Measurements from ENCODE around the gene AP2A2. TPM values are rescaled to one million over a fixed set of nuclear protein-coding genes. Genes with fewer than 3 reads are reported as not detected.

The AP2A2 gene
- total RNA-seq, 1 donor from 2014 or later, result 119 TPM

DNA sequence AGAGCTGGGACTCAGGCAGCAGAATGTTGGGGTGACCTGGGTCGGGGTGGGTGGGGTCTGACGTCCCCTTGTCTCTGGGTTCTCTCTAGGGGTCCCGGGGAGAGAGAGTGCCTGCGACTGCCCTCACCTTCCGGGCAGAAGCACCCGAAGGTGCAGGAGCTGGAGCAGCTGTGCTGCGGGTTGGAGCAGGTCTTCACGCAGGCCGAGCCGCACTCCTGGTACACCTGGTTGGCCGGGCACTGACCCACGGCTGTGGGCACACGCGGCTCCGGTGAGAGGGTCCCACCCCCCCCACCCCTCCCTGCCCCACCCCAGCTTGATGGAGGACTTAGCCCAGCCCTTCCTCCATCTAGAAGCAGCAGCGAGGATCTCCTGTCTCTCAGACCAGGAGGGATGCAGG, 104.4 kb downstream of the AP2A2 start:
- DNase-seq (ENCODE audit: low spot score), result no peak
- no peak for ATAC-seq
- intact Hi-C loops (cut with DNase I), result no loop called here

DNA sequence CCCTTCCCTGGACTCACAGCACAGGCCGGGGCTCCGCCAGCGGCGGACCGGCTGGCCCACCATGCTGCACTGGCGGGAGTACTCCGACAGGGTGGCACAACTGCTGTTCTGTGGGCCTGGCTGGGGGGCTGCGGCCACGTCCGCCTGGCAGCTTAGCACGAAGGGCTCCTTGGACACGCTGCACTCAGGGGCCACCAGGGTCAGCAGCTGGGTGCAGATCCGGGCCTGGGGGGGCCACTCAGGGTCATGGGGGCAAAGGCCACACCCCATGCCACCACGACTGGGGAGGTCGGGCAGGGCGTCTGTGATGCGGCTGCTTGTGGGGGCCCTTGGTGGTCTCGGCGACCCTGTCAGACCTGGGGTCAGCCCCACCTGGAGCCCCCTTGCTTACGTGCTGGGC, 104.9 kb downstream of the AP2A2 start:
- ATAC-seq (no peak), DNase-seq (ENCODE audit: low spot score) (no peak)
- intact Hi-C loops (cut with DNase I), result no loop called here

DNA sequence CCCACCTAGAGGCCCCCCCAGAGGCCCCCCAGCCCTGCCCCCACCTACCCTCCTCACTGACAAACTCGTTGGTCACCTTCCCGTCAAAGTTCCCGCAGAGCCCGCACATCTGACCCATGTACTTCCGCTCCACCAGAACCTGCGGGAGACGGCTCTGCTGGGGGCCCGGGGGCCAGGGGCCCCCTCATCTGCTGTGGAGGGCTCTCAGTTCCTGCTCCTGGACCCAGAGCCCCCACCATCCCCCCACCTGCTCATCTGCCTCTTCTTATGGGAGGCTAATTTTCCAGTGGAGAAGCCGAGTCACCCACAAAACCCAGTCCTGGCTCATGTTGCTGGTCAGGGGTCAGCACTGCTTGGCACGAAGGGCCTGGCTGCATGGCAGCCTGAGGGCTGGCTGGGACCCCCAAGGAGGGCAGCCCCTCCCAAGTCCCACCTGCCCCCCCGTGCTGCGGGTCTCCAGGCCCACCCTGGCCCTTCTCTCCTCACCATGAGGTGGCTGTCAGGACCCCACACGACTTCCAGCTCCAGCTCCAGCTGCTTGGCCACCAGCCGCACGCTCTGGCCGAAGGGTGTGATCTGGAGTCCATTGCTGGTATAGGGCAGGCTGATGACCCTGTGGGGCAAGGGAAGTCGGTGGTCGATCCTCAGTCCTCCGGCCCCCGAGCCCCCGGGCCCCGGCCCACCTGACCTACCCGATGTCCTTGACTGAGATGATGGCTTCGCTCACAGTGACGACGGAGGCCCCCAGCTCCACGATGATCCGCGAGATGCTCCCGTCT, 105.6 kb downstream of the AP2A2 start:
- ATAC-seq (no peak), DNase-seq (ENCODE audit: low spot score) (no peak)
- intact Hi-C loops (cut with DNase I), result no loop called here

DNA sequence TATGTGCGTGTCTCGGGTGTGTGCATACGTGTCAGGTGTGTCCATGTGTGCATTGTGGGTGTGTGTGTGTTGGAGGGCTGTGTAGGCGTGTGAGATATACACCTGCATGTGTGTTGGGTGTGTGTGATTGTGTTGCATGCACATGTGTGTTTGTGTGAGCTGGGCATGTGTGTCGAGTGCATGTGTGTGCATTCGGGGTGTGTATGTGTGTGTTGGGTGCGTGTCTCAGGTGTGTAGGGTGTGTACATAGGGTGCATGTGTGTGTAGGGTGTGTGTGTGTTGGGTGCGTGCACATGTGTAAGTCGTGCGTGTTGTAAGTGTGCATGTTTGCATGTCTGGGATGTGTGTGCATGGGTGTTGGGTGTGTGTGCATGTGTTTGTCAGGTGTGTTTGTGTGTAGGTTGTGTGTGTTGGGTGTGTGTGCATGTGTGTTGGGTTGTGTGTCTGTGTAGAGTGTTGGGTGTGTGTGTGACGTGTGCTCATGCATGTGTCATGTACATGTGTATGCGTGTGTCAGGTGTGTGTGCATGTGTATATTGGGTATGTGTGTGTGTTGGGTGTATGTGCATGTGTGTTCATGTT, 106.7 kb downstream of the AP2A2 start:
- DNase-seq (ENCODE audit: low spot score) (no peak), ATAC-seq (no peak)
- intact Hi-C loops (cut with DNase I), result no loop called here

DNA sequence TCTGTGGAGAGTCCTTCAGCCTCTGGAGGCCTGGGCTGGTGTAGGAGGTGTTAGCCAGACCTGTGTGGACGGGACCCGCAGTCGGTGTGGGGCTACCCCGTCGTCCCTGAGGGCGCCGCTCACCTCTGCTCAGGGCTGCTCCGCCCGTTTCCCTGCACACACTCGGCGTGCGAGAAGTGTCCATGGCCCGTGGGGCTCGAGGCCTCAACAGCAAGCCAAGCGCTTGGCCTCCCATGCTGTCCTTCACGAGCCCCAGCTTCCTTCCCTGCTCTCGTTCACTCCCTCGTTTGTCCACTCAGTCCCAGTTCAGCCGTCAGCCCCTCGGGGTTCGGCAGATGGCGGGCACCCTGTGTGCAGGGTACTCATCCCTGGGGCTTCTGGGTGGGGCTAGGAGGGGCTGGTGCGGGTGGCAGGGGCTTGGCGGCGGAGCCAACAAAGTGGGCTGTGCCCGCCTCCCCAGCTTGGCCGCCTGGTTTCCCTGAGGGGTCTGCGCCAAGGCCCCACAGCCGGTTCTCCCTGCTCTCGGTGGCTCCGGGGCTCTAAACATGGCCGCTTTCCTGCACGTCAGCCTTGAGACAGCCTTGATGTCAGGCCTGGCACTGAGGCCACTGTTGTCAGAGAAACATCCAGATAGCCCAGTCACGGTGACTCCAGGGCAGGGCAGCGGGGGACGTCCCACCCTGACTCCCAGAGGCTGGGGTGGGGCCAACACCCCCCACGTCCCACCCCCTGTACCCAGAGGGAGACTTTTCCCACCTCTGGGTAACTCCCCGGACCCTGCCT, 107.5 kb downstream of the AP2A2 start:
- ATAC-seq, result no peak
- intact Hi-C loops (cut with DNase I), result no loop called here
- DNase-seq (ENCODE audit: low spot score), result no peak

DNA sequence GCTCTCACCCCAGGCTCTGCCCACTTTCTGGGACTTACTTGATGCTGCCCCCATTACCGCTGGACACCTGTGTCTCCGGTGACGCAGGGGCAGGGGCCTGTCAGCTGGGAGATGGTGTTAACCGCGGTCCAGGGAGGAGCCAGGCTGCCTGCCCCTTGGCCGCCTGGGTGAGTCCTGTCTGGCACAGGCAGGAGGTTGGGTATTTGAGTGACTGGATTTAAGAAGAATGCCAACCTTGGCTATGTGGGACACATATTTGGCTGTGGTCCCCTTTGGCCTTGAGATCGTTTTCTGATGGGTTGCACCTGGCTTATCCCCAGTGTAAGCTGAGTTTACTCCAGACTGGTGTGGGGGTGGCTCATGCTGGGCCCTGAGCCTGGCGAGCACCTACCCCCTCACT, 108.3 kb downstream of the AP2A2 start:
- ATAC-seq, result no peak
- intact Hi-C loops (cut with DNase I), result no loop called here

DNA sequence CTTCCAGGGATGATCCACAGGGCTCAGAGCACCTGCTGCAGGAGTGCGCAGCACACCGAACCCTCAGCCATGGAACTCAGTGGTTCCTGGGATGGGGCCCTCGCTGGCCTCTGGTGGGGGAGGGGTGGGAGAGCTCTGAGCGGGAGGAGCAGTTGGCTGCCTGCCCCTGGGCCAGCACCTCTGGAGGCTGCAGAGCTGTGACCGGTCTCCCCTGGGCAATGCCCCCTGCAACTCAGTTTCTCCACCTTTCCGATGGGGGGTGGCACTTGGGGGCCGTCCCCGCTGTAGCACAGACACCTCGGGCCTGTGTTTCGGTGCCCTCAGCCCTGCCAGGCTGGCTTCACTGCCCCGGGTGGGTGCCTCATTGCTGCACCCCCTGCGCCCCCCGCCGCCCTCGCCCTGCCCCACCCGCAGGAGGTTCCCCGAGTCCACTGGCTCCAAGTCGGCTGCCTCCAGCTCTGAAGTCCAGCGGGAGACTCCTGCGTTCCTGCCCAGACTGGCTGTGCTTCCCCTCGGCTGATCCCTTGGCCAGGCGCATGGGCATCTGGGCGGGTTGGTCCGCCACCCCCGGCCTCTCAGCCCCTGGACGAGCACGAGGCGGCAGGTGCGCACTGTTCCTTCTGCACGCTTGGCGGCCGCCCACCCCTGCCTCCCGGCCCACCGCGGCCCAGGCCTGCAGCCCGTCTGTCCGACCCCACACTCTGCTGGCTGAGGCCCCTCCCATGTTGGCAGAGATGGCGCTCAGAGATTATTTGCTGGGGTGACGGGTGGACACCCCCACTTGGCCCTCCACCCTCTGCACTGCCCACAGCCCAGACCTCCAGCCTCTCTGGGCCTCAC, 109.0 kb downstream of the AP2A2 start:
- DNase-seq (ENCODE audit: low spot score) (no peak), ATAC-seq (no peak)
- intact Hi-C loops (cut with DNase I), result no loop called here

More for the DNA sequence above, 108.3 kb downstream of the AP2A2 start:
- DNase-seq (ENCODE audit: low spot score), result no peak

DNA sequence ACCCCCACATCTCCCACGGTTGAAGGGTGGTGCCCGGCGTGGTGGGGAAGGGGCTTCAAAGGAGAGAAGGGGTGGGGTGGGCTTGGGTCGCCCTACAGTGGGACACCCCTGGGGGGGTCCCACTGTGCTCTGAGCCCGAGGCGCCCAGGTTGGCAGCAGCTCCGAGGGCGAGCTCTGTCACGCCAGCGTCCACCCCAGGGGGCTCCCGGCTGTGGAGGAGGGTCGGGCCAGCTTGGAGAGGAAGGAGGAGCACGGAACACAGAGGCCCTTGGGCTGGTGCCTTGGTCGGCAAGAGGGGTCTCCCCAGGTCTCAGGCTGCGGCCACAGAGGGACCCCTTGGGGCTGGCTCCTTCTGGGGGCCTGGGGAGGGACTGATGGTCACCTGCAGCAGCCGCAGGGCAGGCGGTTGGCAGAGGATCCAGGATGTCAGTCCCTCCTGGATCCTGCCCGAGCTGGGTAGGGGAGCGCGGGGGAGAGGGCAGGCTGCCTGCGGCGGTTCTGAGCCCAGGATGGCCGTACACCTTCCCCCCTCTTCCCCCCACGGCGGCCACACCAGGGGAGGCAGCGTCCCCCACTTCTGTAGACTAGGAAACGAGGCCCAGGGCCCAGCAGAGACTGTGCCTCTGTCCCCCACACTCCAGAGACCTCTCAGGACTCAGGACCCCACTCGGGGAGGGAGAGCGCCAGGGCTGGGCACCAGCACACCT, 110.1 kb downstream of the AP2A2 start:
- DNase-seq (ENCODE audit: low spot score), result no peak
- intact Hi-C loops (cut with DNase I), result no loop called here
- no peak for ATAC-seq

DNA sequence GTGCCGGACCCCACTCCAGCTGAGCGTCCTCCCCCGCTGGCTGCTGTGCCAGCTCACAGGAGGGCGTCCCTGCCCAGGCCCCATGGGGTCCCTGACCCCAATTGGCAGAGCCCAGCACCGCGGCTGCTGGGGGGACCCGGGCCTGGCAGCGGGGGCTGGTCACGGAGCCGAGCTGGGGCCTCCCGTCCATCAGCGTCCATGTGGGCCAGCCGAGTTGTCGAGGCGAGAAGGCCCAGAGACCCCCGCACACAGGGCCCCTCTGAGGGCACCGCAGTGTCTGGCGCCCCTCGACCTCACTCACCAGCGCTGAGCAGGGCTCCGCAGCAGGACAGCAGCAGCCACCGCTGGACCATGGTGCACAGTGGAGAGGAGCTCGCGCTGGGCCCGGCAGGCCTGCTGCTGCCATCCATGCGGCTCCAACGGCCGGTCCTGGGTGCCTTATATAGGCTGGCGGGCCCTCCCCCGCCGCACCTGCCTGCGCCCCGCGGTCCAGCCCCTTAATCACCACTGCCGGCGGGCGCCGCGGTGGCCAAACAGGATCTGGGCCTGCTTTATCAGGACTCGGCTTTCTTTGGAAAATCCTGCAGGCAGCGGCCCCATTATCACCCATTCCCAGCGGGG, 110.7 kb downstream of the AP2A2 start, which contains the start of gene MUC6:
TSS of gene MUC6 (minus strand) at position 416 of the 621 bp plus-strand sequence. CDS start at position 353, 63 bp downstream.
- intact Hi-C loops (cut with DNase I), result no loop called here
- DNase-seq (ENCODE audit: low spot score), result no peak
- ATAC-seq, result no peak

DNA sequence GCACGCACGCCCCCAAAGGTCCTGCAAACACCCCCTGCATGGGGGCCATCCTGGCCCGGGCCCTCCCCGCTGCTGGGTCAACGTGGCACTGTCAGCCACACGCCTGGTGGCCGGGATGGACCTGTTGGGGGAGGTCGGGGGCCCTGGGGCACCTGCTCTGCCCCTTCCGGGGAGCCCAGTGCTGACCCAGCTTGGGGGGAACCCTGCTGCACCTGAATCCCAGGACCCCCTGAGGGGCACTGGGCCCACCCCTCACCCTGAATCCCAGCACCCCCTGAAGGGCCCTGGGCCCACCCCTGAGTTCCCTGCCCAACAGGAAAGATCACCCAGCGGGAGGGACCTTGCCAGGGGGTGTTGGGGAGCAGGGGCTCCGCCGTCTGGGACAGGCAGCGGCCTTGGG, 111.3 kb downstream of the AP2A2 start:
- DNase-seq (ENCODE audit: low spot score) (no peak), ATAC-seq (no peak)
- intact Hi-C loops (cut with DNase I), result no loop called here

DNA sequence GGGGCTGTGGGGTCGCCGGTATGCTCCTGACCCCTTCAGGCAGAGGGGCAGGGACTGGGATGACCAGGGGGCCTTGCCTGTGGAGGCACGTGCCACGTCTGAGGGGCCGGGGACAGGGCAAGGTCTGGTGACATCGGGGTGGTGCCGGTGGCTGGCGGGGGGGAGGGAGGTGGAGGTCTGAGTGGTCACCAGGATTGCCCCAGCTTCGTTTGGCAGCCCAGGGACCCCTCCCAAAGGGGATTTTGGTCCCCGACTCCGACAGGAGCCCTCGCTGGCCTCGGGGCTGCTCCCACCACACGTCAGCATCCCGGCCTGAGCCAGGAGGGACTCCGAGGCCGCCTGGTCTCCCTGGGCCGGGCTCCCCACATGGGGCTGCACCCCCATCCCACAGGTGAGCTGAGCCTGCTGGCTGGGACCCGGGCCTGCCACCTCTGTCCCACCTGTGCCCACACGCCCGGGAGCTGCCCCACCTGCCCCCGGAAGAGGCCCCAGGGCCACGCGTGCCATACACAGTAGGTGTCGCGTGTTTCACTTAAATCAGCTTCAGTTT, 111.9 kb downstream of the AP2A2 start:
- ATAC-seq (no peak), DNase-seq (ENCODE audit: low spot score) (no peak)
- intact Hi-C loops (cut with DNase I), result no loop called here

DNA sequence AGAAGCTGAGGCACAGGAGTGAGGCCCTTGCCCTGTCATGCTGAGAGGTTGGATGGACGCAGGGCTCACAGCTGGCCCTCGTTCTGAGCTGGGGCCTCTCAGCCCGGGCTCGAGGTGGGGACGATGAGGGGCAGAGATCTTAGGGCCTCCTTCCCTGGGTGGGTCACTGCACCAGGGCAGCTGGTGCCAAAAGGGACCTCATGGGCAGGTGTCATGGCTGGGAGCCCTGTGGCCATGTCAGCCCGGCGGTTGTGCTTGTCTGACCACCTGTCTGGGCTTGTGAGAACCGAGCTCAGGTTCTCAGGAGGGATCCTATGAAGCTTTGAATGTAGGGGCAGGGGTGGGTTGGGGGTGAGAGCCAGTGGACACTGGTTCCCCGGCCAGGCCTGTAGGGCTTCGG, 112.7 kb downstream of the AP2A2 start:
- intact Hi-C loops (cut with DNase I), result no loop called here
- no peak for DNase-seq (ENCODE audit: low spot score)
- ATAC-seq, result no peak

DNA sequence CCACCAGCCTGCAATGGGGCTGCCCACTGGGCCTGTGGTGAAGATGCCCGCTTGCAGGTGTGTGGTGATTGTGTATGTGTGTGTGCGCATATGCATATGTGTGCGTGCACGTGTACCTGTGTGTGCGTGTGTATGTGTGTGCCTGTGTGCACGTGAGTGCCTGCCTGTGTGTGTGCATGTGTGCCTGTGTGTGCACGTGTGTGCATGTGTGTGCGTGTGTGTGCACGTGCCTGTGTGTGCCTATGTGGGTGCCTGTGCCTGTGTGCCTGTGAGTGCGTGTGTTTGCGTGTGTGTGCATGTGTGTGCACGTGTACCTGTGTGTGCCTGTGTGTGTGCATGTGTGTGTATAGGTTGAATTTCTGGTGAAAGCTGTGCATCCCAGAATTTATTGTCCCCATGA, 113.3 kb downstream of the AP2A2 start:
- DNase-seq (ENCODE audit: low spot score) (no peak), ATAC-seq (no peak)
- intact Hi-C loops (cut with DNase I), result no loop called here

DNA sequence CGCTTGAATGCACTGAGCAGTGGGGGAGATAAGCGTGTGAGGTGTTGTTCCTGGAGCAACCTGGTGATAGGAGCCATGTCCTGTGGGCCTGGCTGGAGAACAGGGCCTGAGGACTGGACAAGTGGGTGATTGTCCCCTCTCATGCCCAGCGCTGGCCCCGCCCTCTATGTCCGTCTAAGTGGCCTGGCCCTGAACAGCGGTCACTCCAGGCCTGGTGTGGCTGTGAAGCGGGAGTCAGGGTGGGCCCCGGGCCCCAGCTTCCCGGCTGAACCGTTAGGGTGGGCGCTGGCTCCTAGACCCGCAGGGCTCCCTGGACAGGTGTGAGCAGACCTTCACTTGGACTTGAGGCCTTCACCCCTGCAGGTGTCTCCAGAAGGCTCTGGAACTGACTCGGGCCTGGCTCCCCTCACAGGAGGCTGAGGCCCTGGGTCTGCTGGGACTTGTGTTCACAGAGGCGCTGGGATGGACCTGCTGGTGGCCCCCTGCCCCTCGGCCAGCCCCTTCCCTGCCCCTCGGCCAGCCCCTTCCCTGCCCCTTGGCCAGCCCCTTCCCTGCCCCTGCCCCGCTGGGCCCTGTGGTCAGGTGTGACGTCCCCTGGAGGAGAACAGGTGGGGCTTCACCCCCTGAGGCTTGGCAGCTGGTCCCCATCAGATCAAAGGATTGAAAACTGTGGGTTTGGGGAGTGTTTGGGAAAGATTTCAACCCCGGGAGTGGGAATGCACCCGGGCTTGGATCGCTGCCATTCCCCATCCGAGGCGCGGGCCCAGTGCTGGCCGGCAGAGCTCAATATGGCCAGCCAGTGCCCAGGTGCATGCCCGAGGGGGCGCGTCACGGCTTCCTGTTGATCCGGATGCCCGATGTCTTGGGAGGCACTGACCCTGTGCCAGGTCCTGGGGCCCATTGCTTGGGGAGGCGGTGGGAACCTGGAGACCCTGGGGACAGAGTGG, 114.1 kb downstream of the AP2A2 start:
- DNase-seq (ENCODE audit: low spot score), result no peak
- no peak for ATAC-seq
- intact Hi-C loops (cut with DNase I), result no loop called here

DNA sequence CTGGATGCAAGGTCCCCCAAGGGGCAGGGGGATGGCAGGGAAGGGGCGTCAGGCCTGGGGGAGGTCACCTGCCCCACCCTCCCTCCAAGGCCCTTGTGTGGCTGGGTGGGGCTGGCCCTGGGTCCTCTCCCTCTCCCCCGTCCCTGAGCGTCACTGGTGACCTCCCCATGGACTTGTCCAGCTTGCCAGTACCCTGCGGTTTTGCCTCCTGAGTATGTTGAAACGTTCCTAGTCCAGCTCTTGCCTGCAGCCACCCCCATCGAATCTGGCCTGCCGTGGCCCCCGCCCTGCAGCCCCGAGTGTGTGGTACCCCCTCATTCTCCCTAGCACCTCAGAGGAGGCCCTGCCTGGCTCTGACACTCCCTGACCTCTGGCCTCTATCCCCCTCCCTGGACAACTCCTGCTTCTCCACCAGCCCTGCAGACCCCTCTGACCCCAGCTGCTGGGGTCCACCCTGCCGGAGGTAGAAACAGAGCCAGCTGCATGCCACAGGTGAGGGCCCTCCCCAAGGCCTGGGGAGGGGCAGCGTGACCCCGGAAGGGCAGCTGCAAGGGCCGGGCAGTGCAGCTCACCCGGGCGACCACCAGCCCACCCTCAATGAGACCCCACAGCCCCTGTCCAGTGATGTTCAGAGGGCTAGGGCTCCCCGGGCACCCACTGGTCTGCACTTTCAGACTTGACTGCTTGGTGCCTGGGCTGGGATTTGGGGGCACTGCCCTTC, 114.9 kb downstream of the AP2A2 start:
- DNase-seq (ENCODE audit: low spot score), result no peak
- intact Hi-C loops (cut with DNase I), result no loop called here
- ATAC-seq, result no peak

DNA sequence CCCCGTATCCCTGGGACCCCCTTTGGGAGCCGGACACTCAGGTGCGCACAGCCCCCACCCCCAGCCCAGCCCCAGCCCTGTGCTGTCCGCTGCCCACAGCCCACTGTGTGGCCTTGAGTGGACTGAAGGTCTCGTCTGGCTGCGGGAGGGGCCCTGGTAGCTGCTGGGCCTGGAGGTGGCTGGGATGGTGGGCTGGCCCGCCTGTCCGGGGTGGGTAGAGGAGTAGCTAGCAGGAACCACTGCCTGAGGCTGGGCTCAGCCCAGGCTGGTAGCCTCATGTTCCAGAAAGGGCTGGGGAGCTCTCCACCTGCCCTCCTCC, 115.4 kb downstream of the AP2A2 start:
- DNase-seq (ENCODE audit: low spot score) (no peak), ATAC-seq (no peak)
- intact Hi-C loops (cut with DNase I), result no loop called here
